ENCODE measurements around the gene RSPO4.

DNA sequence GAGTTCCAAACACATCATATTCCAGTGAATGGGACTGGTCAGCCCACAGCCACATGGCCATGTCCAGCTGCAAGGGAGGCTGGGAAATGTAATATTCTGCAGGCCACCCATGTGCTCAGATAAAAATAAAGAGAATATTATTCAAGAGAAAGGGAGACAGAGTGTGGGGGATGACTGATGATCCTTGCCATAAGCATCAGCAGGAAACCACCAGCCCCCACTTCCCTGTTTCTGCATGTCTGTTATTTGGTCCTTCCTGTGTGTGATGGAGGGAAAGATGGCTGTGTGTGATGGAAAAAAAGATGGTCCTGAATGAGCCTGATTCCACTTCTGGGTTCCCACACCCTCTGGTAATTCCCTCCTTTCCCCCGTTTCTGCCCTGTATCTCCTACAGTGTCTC, 13.1 kb upstream of the RSPO4 start:
- TF ChIP-seq, protein P1, sequence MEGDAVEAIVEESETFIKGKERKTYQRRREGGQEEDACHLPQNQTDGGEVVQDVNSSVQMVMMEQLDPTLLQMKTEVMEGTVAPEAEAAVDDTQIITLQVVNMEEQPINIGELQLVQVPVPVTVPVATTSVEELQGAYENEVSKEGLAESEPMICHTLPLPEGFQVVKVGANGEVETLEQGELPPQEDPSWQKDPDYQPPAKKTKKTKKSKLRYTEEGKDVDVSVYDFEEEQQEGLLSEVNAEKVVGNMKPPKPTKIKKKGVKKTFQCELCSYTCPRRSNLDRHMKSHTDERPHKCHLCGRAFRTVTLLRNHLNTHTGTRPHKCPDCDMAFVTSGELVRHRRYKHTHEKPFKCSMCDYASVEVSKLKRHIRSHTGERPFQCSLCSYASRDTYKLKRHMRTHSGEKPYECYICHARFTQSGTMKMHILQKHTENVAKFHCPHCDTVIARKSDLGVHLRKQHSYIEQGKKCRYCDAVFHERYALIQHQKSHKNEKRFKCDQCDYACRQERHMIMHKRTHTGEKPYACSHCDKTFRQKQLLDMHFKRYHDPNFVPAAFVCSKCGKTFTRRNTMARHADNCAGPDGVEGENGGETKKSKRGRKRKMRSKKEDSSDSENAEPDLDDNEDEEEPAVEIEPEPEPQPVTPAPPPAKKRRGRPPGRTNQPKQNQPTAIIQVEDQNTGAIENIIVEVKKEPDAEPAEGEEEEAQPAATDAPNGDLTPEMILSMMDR (IDR thresholded peaks at IDR 0.05; ENCODE audit: low read depth, low read length) = no peak
- no peak for TF ChIP-seq POLR2A (IDR thresholded peaks at IDR 0.05; ENCODE audit: extremely low read depth, insufficient read length)
